CD14-positive monocyte (primary cell): ENCODE data around the gene BBS9. TPM values are rescaled to one million over a fixed set of nuclear protein-coding genes. Genes with fewer than 3 reads are reported as not detected.

Source experiments
- DNase-seq, 3 donors: peaks; one replicate each; pipeline ENCODE4 v3.0.0-alpha.2; 2011 to 2022
- H2AFZ ChIP-seq: 2 replicates; pipeline ENCODE4 v1.6.0; 2012; ENCODE audit warnings: mild to moderate bottlenecking, low read depth, low read length, inconsistent platforms; ENCODE audit not compliant: insufficient read depth, poor library complexity, severe bottlenecking
- H3K27ac ChIP-seq, 2 donors: 1 replicate in 1 of 2; 2 replicates in 1 of 2; pipeline ENCODE4 v1.5.1; 2012 to 2013; ENCODE audit warnings: low read length in 2 of 2, control low read depth in 1 of 2, inconsistent platforms in 1 of 2, low read depth in 1 of 2, mild to moderate bottlenecking in 1 of 2
- H3K27me3 ChIP-seq, 2 donors: one replicate each; pipeline versions ENCODE4 v1.6.0 to v1.6.1; 2011 to 2013; ENCODE audit warnings: low read length in 2 of 2; ENCODE audit not compliant: control insufficient read depth in 2 of 2, insufficient read depth in 2 of 2
- H3K36me3 ChIP-seq, 2 donors: replicated peaks in 1 of 2; 1 replicate in 1 of 2; 2 replicates in 1 of 2; pipeline versions ENCODE4 v1.5.1 to v1.6.1; 2012 to 2013; ENCODE audit warnings: low read length in 2 of 2, control low read depth in 1 of 2, inconsistent platforms in 1 of 2, mild to moderate bottlenecking in 1 of 2; ENCODE audit not compliant: insufficient read depth in 2 of 2, control insufficient read depth in 1 of 2
- H3K4me1 ChIP-seq, 2 donors: 1 replicate in 1 of 2; 2 replicates in 1 of 2; pipeline versions ENCODE4 v1.5.1 to v1.6.1; 2012 to 2013; ENCODE audit warnings: low read length in 2 of 2, control low read depth in 1 of 2, inconsistent platforms in 1 of 2, mild to moderate bottlenecking in 1 of 2, moderate library complexity in 1 of 2; ENCODE audit not compliant: insufficient read depth in 2 of 2, control insufficient read depth in 1 of 2
- H3K4me2 ChIP-seq: replicated peaks from 2 replicates; pipeline ENCODE3; 2012; ENCODE audit warnings: low read length, moderate library complexity, mild to moderate bottlenecking; ENCODE audit not compliant: poor library complexity, severe bottlenecking; ENCODE audit errors: extremely low read depth
- H3K4me3 ChIP-seq, 3 experiments: fragments of 200-600 bp in 1 of 3; sonication (generic) in 1 of 3; replicated peaks in 1 of 3; 1 replicate in 2 of 3; 2 replicates in 1 of 3; pipeline ENCODE4 v1.5.1; 2011 to 2013; ENCODE audit warnings: low read length in 3 of 3, mild to moderate bottlenecking in 3 of 3, control low read depth in 2 of 3, low read depth in 2 of 3, inconsistent platforms in 1 of 3, moderate library complexity in 1 of 3
- H3K79me2 ChIP-seq: 2 replicates; pipeline ENCODE4 v1.6.0; 2012; ENCODE audit warnings: mild to moderate bottlenecking, control low read depth, inconsistent platforms, low read length, moderate library complexity; ENCODE audit not compliant: insufficient read depth
- H3K9ac ChIP-seq: 2 replicates; pipeline ENCODE4 v1.6.0; 2017; ENCODE audit warnings: low read length, mild to moderate bottlenecking; ENCODE audit not compliant: insufficient read depth, poor library complexity, severe bottlenecking
- H3K9me3 ChIP-seq, 2 donors: replicated peaks in 1 of 2; 1 replicate in 1 of 2; 2 replicates in 1 of 2; pipeline versions ENCODE4 v1.5.1 to v1.6.1; 2012 to 2013; ENCODE audit warnings: low read length in 2 of 2, control low read depth in 1 of 2; ENCODE audit not compliant: control insufficient read depth in 1 of 2, insufficient read depth in 1 of 2
- H4K20me1 ChIP-seq: 2 replicates; pipeline ENCODE4 v1.6.0; 2012; ENCODE audit warnings: mild to moderate bottlenecking, low read length, control low read depth, moderate library complexity; ENCODE audit not compliant: insufficient read depth
- H3K27ac Mint-ChIP-seq, 7 donors: one replicate each; pipeline ENCODE4 v1.8.0; 2020; ENCODE audit warnings: mild to moderate bottlenecking in 7 of 7, mixed read lengths in 7 of 7, moderate library complexity in 6 of 7, inconsistent platforms in 2 of 7
- H3K27me3 Mint-ChIP-seq, 3 donors: one replicate each; pipeline ENCODE4 v1.8.0; 2021 to 2022; ENCODE audit warnings: low read depth in 3 of 3, mild to moderate bottlenecking in 3 of 3, mixed read lengths in 3 of 3, moderate library complexity in 3 of 3, inconsistent platforms in 1 of 3
- H3K36me3 Mint-ChIP-seq, 2 donors: one replicate each; pipeline ENCODE4 v1.8.0; 2020; ENCODE audit warnings: mixed read lengths in 2 of 2, inconsistent platforms in 1 of 2, mild to moderate bottlenecking in 1 of 2
- H3K4me1 Mint-ChIP-seq: one replicate; pipeline ENCODE4 v1.8.0; 2020; ENCODE audit warnings: mild to moderate bottlenecking, mixed read lengths
- H3K4me3 Mint-ChIP-seq, 2 donors: one replicate each; pipeline ENCODE4 v1.8.0; 2020; ENCODE audit warnings: mild to moderate bottlenecking in 2 of 2, mixed read lengths in 2 of 2, moderate library complexity in 1 of 2
- H3K9me3 Mint-ChIP-seq, 7 donors: one replicate each; pipeline ENCODE4 v1.8.0; 2020 to 2022; ENCODE audit warnings: mixed read lengths in 7 of 7, mild to moderate bottlenecking in 6 of 7, moderate library complexity in 6 of 7, inconsistent platforms in 2 of 7
- WGBS: methylation state at CpG from one replicate; pipeline ENCODE4 v1.1.5; 2013; ENCODE audit warnings: missing lambda C conversion rate; ENCODE audit not compliant: insufficient coverage; 5-methylcytosine and 5-hydroxymethylcytosine counted together
- intact Hi-C, 2 donors: fragments of 100-400 bp; cut with micrococcal nuclease; formaldehyde crosslinking; loops; one replicate each; pipeline versions ENCODE4 v1.15.0 to v1.15.1; 2023
- polyA plus RNA-seq, 3 donors: library from polyadenylated mRNA; depleted of rRNA in 1 of 3; unstranded in 2 of 3; stranded (reverse) in 1 of 3; fragments of 300-500 nt in 2 of 3; fragments of >200 nt in 1 of 3; fragmentation: Illumina TruSeq in 2 of 3; gene quantifications; 1 replicate in 2 of 3; 2 replicates in 1 of 3; pipeline ENCODE4 v1.2.3, GENCODE V29; 2012 to 2021
- TF ChIP-seq, protein P1 (sequence below): fragments of 200-600 bp; IDR thresholded peaks from one replicate; pipeline ENCODE4 v1.8.0; 2022; ENCODE audit warnings: antibody characterized with exemption, mild to moderate bottlenecking

The BBS9 gene
- polyA plus RNA-seq, 3 donors, result 4.9 to 7.5 (median 6.8) TPM

DNA sequence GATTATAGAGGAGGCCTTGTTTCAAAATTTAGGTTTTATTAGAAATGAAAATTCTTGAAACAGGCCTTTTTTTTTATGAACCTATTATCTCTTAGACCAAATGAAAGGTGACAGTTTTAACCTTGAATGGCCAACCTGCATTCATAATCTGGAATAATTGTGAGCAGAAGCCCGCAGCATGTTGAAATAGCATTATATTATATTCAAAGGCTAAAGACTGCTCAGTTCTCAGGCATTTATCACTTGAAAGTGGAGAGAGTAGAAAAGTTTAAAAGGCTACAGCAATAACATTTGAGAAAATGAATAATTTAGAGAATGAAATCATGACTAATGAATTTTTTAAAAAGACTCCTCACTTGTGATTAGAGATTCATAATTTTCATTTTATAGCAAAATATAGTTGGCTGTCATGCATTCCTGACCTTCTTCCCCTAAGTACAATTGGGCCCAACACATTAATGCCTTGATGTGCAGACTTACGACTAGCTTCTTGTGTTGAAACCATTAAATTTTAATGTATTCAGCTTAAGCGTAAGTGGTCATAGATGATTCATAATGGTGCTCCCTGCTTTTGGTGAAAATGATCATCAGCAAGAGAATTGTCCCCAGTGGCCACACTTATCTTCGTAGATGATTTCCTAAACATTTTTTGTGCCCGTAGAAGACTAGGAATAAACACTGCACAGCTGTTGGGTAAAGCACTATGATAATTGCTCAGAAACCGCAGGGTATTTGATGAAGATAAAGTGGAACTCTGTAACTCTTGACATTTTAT, 429.4 kb downstream of the BBS9 start:
- H3K36me3 ChIP-seq, result no peaks in the 10 kb centered on the region
- intact Hi-C loops, result no loop called here
- H3K4me3 ChIP-seq, result no peak overlapping the region
- Mint-ChIP-seq H3K27ac (no peak overlapping the region), H3K4me3 (no peak overlapping the region), H3K9me3 (peaks cover 0 to 3% (median 1%) of the 10 kb centered on the region in 7 donors), H3K27me3 (no peaks in the 10 kb centered on the region), H3K4me1 (no peaks in the 10 kb centered on the region), H3K36me3 (no peaks in the 10 kb centered on the region)
- 100% methylated on average over 2 of the region's 6 CpGs for WGBS
- no peaks in the 10 kb centered on the region for H3K9me3 ChIP-seq
- H3K4me2 ChIP-seq, result no peak overlapping the region
- H4K20me1 ChIP-seq, result no peaks in the 10 kb centered on the region
- no peak overlapping the region for H3K9ac ChIP-seq
- H3K27ac ChIP-seq, result no peak overlapping the region
- TF ChIP-seq, protein P1, sequence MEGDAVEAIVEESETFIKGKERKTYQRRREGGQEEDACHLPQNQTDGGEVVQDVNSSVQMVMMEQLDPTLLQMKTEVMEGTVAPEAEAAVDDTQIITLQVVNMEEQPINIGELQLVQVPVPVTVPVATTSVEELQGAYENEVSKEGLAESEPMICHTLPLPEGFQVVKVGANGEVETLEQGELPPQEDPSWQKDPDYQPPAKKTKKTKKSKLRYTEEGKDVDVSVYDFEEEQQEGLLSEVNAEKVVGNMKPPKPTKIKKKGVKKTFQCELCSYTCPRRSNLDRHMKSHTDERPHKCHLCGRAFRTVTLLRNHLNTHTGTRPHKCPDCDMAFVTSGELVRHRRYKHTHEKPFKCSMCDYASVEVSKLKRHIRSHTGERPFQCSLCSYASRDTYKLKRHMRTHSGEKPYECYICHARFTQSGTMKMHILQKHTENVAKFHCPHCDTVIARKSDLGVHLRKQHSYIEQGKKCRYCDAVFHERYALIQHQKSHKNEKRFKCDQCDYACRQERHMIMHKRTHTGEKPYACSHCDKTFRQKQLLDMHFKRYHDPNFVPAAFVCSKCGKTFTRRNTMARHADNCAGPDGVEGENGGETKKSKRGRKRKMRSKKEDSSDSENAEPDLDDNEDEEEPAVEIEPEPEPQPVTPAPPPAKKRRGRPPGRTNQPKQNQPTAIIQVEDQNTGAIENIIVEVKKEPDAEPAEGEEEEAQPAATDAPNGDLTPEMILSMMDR, result no peak
- no peak overlapping the region for H2AFZ ChIP-seq
- H3K79me2 ChIP-seq, result no peaks in the 10 kb centered on the region
- no peaks in the 10 kb centered on the region for H3K27me3 ChIP-seq
- no peaks in the 10 kb centered on the region for H3K4me1 ChIP-seq
- no peak for DNase-seq

DNA sequence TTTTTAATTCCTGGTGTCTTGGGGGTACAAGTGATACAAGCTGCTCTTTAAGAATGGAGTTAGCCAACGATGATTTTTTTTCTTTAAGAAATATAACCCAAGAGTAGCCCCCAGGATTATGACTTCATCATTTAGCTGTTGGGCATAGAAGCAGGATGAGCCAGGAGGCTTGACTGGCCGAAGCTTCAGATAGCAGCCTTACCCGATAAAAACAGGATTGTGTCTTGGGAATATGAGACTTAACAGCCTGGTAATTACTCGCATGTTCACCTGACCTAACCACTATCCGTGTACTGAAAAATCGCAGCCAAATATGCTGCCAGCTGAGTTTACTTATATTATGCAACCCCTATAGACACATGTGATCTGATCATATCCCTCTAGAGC, 430.0 kb downstream of the BBS9 start:
- Mint-ChIP-seq H3K9me3 (peaks cover 0 to 3% (median 1%) of the 10 kb centered on the region in 7 donors), H3K27me3 (no peaks in the 10 kb centered on the region), H3K27ac (no peak overlapping the region), H3K36me3 (no peaks in the 10 kb centered on the region), H3K4me3 (no peak overlapping the region), H3K4me1 (no peaks in the 10 kb centered on the region)
- H3K36me3 ChIP-seq, result no peaks in the 10 kb centered on the region
- H3K27me3 ChIP-seq, result no peaks in the 10 kb centered on the region
- TF ChIP-seq, protein P1, result no peak
- no peak overlapping the region for H3K27ac ChIP-seq
- no peak for DNase-seq
- 100% methylated on average over 3 of the region's 6 CpGs for WGBS
- H3K4me2 ChIP-seq, result no peak overlapping the region
- H3K79me2 ChIP-seq, result no peaks in the 10 kb centered on the region
- H3K4me3 ChIP-seq, result no peak overlapping the region
- intact Hi-C loops, result no loop called here
- no peaks in the 10 kb centered on the region for H3K4me1 ChIP-seq
- no peaks in the 10 kb centered on the region for H3K9me3 ChIP-seq
- H2AFZ ChIP-seq, result no peak overlapping the region
- no peaks in the 10 kb centered on the region for H4K20me1 ChIP-seq
- no peak overlapping the region for H3K9ac ChIP-seq
